Astrocyte of the cerebellum (primary cell): ENCODE data around the gene NIM1K.

Experiments
- DNase-seq: peaks from one replicate; pipeline ENCODE4 v3.0.0-alpha.2; 2011; ENCODE audit warnings: low read depth
- H3K4me3 ChIP-seq: 2 replicates; pipeline ENCODE4 v1.5.1; 2011; ENCODE audit warnings: mild to moderate bottlenecking, low read depth, low read length, moderate library complexity
- CTCF ChIP-seq: IDR thresholded peaks from 2 replicates; pipeline ENCODE4 v1.5.1; 2012; ENCODE audit warnings: low read length, low read depth, moderate library complexity, mild to moderate bottlenecking; ENCODE audit errors: missing control alignments
- in situ Hi-C: cut with HindIII; loops from 2 replicates; pipeline ENCODE4 v1.10.0; 2017; ENCODE audit warnings: low sequenced_read_pairs

NIM1K gene

GRCh38 chr5:43165323-43165722 is 26.7 kb upstream of the NIM1K start:
- no peak for TF ChIP-seq CTCF
- no peak for DNase-seq
- in situ Hi-C loops = no loop called here
- no peak overlapping the region for H3K4me3 ChIP-seq

- in situ Hi-C loops = no loop called here
- H3K4me3 ChIP-seq = no peak overlapping the region
- TF ChIP-seq CTCF = no peak
- DNase-seq = no peak
Observed at GRCh38 chr5:43168175-43168574, 23.9 kb upstream of the NIM1K start.

- no peak for DNase-seq
- in situ Hi-C loops = no loop called here
- TF ChIP-seq CTCF = no peak
Observed at GRCh38 chr5:43171451-43171850, 20.6 kb upstream of the NIM1K start.

GRCh38 chr5:43171926-43172325 is 20.1 kb upstream of the NIM1K start:
- no peak for TF ChIP-seq CTCF
- DNase-seq = no peak
- H3K4me3 ChIP-seq = no peak overlapping the region
- in situ Hi-C loops = no loop called here

More at GRCh38 chr5:43171451-43171850, 20.6 kb upstream of the NIM1K start:
- no peak overlapping the region for H3K4me3 ChIP-seq

GRCh38 chr5:43172779-43173178 is 19.2 kb upstream of the NIM1K start:
- in situ Hi-C loops = no loop called here
- DNase-seq = no peak
- no peak for TF ChIP-seq CTCF
- no peak overlapping the region for H3K4me3 ChIP-seq

GRCh38 chr5:43174586-43174985 is 17.4 kb upstream of the NIM1K start:
- no peak for TF ChIP-seq CTCF
- H3K4me3 ChIP-seq = no peak overlapping the region
- in situ Hi-C loops = no loop called here
- no peak for DNase-seq

- in situ Hi-C loops = no loop called here
Observed at GRCh38 chr5:43179836-43180235, 12.2 kb upstream of the NIM1K start.

More at GRCh38 chr5:43179836-43180235, 12.2 kb upstream of the NIM1K start:
- TF ChIP-seq CTCF = no peak
- no peak overlapping the region for H3K4me3 ChIP-seq
- DNase-seq = no peak
